BJ (cell line): ENCODE results near the gene LRRC4B. TPM values are rescaled to one million over a fixed set of nuclear protein-coding genes. Genes with fewer than 3 reads are reported as not detected.

Source experiments
- CTCF ChIA-PET: fragments of 350-600 bp; formaldehyde crosslinking; extraction: SDS; loops from one replicate; lab custom pipeline; 2021; ENCODE audit warnings: antibody characterized with exemption, inconsistent platforms; lab: Yijun Ruan, JAX
- POLR2A ChIA-PET: fragments of 300-600 bp; sonication (Branson Sonifier 250); formaldehyde crosslinking; extraction: SDS; loops from one replicate; lab custom pipeline; 2021; ENCODE audit warnings: antibody characterized with exemption; lab: Charles Lee
- DNase-seq: peaks from one replicate; pipeline ENCODE4 v3.0.0-alpha.2; 2011; ENCODE audit warnings: low read depth
- H3K27me3 ChIP-seq: 2 replicates; pipeline ENCODE4 v1.6.0; 2011; ENCODE audit warnings: low read length; ENCODE audit not compliant: control insufficient read depth, insufficient read depth
- H3K36me3 ChIP-seq: 2 replicates; pipeline ENCODE4 v1.5.1; 2011; ENCODE audit warnings: low read length; ENCODE audit not compliant: control insufficient read depth, insufficient read depth
- H3K4me3 ChIP-seq: 2 replicates; pipeline ENCODE4 v1.5.1; 2011; ENCODE audit warnings: low read depth, mild to moderate bottlenecking, control low read depth, low read length
- polyA plus RNA-seq: library from polyadenylated mRNA; depleted of rRNA; stranded (reverse); fragments of >200 nt; gene quantifications from 2 replicates; pipeline ENCODE4 v1.2.3, GENCODE V29; 2011; rRNA removed
- TF ChIP-seq, protein P1 (sequence below): IDR thresholded peaks from 2 replicates; pipeline ENCODE4 v1.5.1; 2011; ENCODE audit warnings: low read depth, mild to moderate bottlenecking, control low read depth, inconsistent platforms, low read length, moderate library complexity; ENCODE audit not compliant: insufficient read depth

The LRRC4B gene
- polyA plus RNA-seq, 1 experiment = 0.06 TPM

DNA sequence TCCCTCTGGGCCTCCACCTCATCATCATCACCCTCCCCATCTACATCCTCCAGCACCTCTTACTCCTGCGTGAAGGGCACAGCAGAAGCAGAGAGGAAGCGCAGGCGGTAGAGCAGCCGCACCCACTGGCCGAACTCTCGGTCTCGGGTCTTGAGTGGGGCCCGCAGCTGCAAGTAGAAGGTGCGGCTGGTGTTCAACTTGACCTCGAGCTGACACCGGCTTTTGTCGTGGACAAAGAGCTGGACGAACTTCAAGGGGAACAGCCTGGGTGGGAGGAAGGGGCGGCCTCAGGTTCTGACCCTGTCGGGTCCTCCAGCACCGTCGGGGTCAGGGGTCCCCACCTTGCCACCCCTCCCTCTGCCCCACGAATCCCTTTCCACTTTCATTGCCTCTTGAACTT, 100.7 kb downstream of the LRRC4B start:
- H3K4me3 ChIP-seq = no peak overlapping the region
- no peaks in the 10 kb centered on the region for H3K27me3 ChIP-seq
- CTCF ChIA-PET = interaction anchor here (0.9 to 7.8 kb wide), 2 partner anchors 99 to 111 kb away, joined by 3 to 79 read pairs; no protein-coding TSS in a partner anchor
- no peaks in the 10 kb centered on the region for H3K36me3 ChIP-seq
- POLR2A ChIA-PET = no interaction called here
- TF ChIP-seq, protein P1, sequence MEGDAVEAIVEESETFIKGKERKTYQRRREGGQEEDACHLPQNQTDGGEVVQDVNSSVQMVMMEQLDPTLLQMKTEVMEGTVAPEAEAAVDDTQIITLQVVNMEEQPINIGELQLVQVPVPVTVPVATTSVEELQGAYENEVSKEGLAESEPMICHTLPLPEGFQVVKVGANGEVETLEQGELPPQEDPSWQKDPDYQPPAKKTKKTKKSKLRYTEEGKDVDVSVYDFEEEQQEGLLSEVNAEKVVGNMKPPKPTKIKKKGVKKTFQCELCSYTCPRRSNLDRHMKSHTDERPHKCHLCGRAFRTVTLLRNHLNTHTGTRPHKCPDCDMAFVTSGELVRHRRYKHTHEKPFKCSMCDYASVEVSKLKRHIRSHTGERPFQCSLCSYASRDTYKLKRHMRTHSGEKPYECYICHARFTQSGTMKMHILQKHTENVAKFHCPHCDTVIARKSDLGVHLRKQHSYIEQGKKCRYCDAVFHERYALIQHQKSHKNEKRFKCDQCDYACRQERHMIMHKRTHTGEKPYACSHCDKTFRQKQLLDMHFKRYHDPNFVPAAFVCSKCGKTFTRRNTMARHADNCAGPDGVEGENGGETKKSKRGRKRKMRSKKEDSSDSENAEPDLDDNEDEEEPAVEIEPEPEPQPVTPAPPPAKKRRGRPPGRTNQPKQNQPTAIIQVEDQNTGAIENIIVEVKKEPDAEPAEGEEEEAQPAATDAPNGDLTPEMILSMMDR = no peak
- DNase-seq = no peak

Other genes starting within 250 kb of the LRRC4B start
- 0.02 and 0.04 TPM in 2 replicates for gene KCNC3, start 239.1 kb downstream of the LRRC4B start, polyA plus RNA-seq
- 0.32 and 0.38 TPM in 2 replicates for gene NAPSA, start 202.8 kb downstream of the LRRC4B start, polyA plus RNA-seq
- 51.2 and 78.4 TPM in 2 replicates for gene NR1H2, start 192.0 kb downstream of the LRRC4B start, polyA plus RNA-seq
- gene POLD1, start 184.1 kb downstream of the LRRC4B start, polyA plus RNA-seq = 4.7 and 10.8 TPM in 2 replicates
- gene SPIB, start 149.5 kb downstream of the LRRC4B start, polyA plus RNA-seq = not detected in 2 replicates
- not detected in 2 replicates for gene MYBPC2, start 135.5 kb downstream of the LRRC4B start, polyA plus RNA-seq
- gene EMC10, start 91.9 kb downstream of the LRRC4B start, polyA plus RNA-seq = 71.8 and 89.1 TPM in 2 replicates
- gene GARIN5A, start 91.6 kb downstream of the LRRC4B start, polyA plus RNA-seq = 0.26 and 0.56 TPM in 2 replicates
- gene JOSD2, start 57.2 kb downstream of the LRRC4B start, polyA plus RNA-seq = 39.0 and 44.9 TPM in 2 replicates
- gene ASPDH, start 54.5 kb downstream of the LRRC4B start, polyA plus RNA-seq = not detected in 2 replicates
- 0.11 TPM in 1 of 2 replicates, not detected in the other for gene SYT3, start 71.4 kb upstream of the LRRC4B start, polyA plus RNA-seq
- 0.47 and 0.59 TPM in 2 replicates for gene C19orf81, start 81.0 kb upstream of the LRRC4B start, polyA plus RNA-seq
- 1.6 and 1.8 TPM in 2 replicates for gene SHANK1, start 151.4 kb upstream of the LRRC4B start, polyA plus RNA-seq
- 82.0 and 136 TPM in 2 replicates for gene CLEC11A, start 154.9 kb upstream of the LRRC4B start, polyA plus RNA-seq
- gene GPR32, start 202.0 kb upstream of the LRRC4B start, polyA plus RNA-seq = not detected in 2 replicates
- not detected in 2 replicates for gene ACP4, start 222.0 kb upstream of the LRRC4B start, polyA plus RNA-seq